WTC11 (cell line): Measurements from ENCODE around the gene RTKN. TPM values are rescaled to one million over a fixed set of nuclear protein-coding genes. Genes with fewer than 3 reads are reported as not detected.

Experiments
- ESRRA ChIP-seq: sonication (generic); formaldehyde crosslinking; IDR thresholded peaks from 2 replicates; pipeline ENCODE4 v1.8.1; 2022; ENCODE audit warnings: mild to moderate bottlenecking, missing genetic modification reagents, borderline replicate concordance
- ETV6 ChIP-seq: sonication (generic); formaldehyde crosslinking; IDR thresholded peaks from 2 replicates; pipeline ENCODE4 v1.8.1; 2022; ENCODE audit warnings: mild to moderate bottlenecking, missing genetic modification reagents
- IRF2 ChIP-seq: sonication (generic); formaldehyde crosslinking; IDR thresholded peaks from 2 replicates; pipeline ENCODE4 v1.8.0; 2022; ENCODE audit warnings: low read depth, missing genetic modification reagents, borderline replicate concordance
- TCF7 ChIP-seq: sonication (generic); formaldehyde crosslinking; IDR thresholded peaks from 2 replicates; pipeline ENCODE4 v1.8.0; 2022; ENCODE audit warnings: mild to moderate bottlenecking, low read depth, missing genetic modification reagents, moderate library complexity
- TEAD1 ChIP-seq: sonication (generic); formaldehyde crosslinking; IDR thresholded peaks from 2 replicates; pipeline ENCODE4 v1.8.0; 2022; ENCODE audit warnings: mild to moderate bottlenecking, missing genetic modification reagents
- ZNF671 ChIP-seq: fragments of 250-450 bp; sonication (Bioruptor Pico); IDR thresholded peaks from 2 replicates; pipeline ENCODE4 v1.8.0; 2021; ENCODE audit warnings: mild to moderate bottlenecking
- total RNA-seq: library from RNA; stranded (reverse); gene quantifications from 3 replicates; pipeline ENCODE4 v1.2.3, GENCODE V29; 2021
- TF ChIP-seq, protein P1 (sequence below): sonication (generic); formaldehyde crosslinking; IDR thresholded peaks from 2 replicates; pipeline ENCODE4 v1.8.1; 2023; ENCODE audit warnings: mild to moderate bottlenecking, moderate library complexity, missing genetic modification reagents
- TF ChIP-seq, protein P2 (sequence below): sonication (generic); formaldehyde crosslinking; IDR thresholded peaks from 2 replicates; pipeline ENCODE4 v1.8.0; 2022; ENCODE audit warnings: mild to moderate bottlenecking, missing genetic modification reagents
- TF ChIP-seq, protein P3 (sequence below): fragments of 250-450 bp; sonication (Bioruptor Pico); IDR thresholded peaks from 2 replicates; pipeline ENCODE4 v1.8.0; 2021; ENCODE audit warnings: mild to moderate bottlenecking
- TF ChIP-seq, protein P4 (sequence below): sonication (generic); formaldehyde crosslinking; IDR thresholded peaks from 2 replicates; pipeline ENCODE4 v1.8.1; 2023; ENCODE audit warnings: mild to moderate bottlenecking, missing genetic modification reagents, moderate library complexity
- TF ChIP-seq, protein P5 (sequence below): sonication (generic); formaldehyde crosslinking; IDR thresholded peaks from 2 replicates; pipeline ENCODE4 v1.8.1; 2023; ENCODE audit warnings: mild to moderate bottlenecking, missing genetic modification reagents, borderline replicate concordance
- TF ChIP-seq, protein P6 (sequence below): fragments of 250-450 bp; sonication (Bioruptor Pico); conservative IDR thresholded peaks from 2 replicates; pipeline ENCODE4 v1.9.0; 2021; ENCODE audit warnings: mild to moderate bottlenecking
- TF ChIP-seq, protein P7 (sequence below): sonication (generic); formaldehyde crosslinking; IDR thresholded peaks from 2 replicates; pipeline ENCODE4 v1.8.0; 2023; ENCODE audit warnings: missing genetic modification reagents
- TF ChIP-seq, protein P8 (sequence below): sonication (generic); formaldehyde crosslinking; IDR thresholded peaks from 2 replicates; pipeline ENCODE4 v1.8.0; 2022; ENCODE audit warnings: missing genetic modification reagents
- TF ChIP-seq, protein P9 (sequence below): fragments of 250-450 bp; sonication (Bioruptor Pico); IDR thresholded peaks from 2 replicates; pipeline ENCODE4 v1.9.0; 2021; ENCODE audit warnings: mild to moderate bottlenecking, borderline replicate concordance

Gene RTKN
- total RNA-seq, 1 experiment from 2014 or later: 80.1 TPM

DNA sequence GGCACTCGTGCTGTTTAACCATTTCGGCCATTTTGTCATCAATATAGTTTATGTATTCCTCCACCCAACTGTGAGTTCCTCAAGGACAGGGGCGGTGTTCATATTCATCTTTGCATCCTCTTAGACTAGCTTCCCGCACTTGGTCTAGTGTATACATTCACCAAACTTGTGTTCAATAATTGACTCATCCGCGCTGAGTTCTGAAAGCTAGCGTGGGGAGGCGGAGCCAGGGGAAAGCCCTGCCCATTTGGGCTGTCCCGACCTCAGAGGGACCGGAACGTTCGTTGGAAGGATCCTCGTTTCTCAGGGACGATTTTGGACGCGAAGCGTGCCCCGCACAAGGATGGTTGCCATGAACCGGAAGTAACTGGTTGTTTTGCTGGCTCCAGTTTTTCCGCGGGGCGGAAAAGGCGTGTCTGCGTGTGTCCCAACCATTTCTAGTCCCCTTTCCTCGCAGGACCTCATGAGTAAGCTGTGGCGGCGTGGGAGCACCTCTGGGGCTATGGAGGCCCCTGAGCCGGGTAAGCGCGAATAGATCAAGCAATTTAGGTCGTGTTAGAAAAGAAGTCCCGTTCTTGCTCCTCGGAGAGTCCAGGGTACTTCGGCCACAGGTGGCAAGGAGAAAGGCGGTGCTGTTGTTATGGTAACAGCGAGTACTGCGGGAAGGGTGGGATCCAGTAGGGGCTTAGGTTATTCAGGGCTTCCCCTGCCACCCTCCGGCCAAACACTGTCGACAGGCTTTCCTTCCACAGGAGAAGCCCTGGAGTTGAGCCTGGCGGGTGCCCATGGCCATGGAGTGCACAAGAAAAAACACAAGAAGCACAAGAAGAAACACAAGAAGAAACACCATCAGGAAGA is 13.1 kb upstream of the RTKN start, which contains the start of gene INO80B (continued):
- TF ChIP-seq, protein P1, sequence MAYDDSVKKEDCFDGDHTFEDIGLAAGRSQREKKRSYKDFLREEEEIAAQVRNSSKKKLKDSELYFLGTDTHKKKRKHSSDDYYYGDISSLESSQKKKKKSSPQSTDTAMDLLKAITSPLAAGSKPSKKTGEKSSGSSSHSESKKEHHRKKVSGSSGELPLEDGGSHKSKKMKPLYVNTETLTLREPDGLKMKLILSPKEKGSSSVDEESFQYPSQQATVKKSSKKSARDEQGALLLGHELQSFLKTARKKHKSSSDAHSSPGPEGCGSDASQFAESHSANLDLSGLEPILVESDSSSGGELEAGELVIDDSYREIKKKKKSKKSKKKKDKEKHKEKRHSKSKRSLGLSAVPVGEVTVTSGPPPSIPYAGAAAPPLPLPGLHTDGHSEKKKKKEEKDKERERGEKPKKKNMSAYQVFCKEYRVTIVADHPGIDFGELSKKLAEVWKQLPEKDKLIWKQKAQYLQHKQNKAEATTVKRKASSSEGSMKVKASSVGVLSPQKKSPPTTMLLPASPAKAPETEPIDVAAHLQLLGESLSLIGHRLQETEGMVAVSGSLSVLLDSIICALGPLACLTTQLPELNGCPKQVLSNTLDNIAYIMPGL: peak; percentile 44; the same call in 1 of the 2 replicates
- TF ChIP-seq, protein P2, sequence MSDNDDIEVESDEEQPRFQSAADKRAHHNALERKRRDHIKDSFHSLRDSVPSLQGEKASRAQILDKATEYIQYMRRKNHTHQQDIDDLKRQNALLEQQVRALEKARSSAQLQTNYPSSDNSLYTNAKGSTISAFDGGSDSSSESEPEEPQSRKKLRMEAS (CRISPR knock-in tag): peak; percentile 83; the same call in 1 of the 2 replicates
- no peak for TF ChIP-seq ESRRA (CRISPR knock-in tag)
- peak; percentile 75; the same call in 1 of the 2 replicates for TF ChIP-seq TEAD1 (CRISPR knock-in tag)
- no peak for TF ChIP-seq IRF2 (CRISPR knock-in tag)
- TF ChIP-seq, protein P3, sequence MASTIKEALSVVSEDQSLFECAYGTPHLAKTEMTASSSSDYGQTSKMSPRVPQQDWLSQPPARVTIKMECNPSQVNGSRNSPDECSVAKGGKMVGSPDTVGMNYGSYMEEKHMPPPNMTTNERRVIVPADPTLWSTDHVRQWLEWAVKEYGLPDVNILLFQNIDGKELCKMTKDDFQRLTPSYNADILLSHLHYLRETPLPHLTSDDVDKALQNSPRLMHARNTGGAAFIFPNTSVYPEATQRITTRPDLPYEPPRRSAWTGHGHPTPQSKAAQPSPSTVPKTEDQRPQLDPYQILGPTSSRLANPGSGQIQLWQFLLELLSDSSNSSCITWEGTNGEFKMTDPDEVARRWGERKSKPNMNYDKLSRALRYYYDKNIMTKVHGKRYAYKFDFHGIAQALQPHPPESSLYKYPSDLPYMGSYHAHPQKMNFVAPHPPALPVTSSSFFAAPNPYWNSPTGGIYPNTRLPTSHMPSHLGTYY: no peak
- no peak for TF ChIP-seq TCF7 (CRISPR knock-in tag)
- no peak for TF ChIP-seq ZNF671
- TF ChIP-seq, protein P4, sequence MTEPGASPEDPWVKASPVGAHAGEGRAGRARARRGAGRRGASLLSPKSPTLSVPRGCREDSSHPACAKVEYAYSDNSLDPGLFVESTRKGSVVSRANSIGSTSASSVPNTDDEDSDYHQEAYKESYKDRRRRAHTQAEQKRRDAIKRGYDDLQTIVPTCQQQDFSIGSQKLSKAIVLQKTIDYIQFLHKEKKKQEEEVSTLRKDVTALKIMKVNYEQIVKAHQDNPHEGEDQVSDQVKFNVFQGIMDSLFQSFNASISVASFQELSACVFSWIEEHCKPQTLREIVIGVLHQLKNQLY (CRISPR knock-in tag): no peak
- TF ChIP-seq, protein P5, sequence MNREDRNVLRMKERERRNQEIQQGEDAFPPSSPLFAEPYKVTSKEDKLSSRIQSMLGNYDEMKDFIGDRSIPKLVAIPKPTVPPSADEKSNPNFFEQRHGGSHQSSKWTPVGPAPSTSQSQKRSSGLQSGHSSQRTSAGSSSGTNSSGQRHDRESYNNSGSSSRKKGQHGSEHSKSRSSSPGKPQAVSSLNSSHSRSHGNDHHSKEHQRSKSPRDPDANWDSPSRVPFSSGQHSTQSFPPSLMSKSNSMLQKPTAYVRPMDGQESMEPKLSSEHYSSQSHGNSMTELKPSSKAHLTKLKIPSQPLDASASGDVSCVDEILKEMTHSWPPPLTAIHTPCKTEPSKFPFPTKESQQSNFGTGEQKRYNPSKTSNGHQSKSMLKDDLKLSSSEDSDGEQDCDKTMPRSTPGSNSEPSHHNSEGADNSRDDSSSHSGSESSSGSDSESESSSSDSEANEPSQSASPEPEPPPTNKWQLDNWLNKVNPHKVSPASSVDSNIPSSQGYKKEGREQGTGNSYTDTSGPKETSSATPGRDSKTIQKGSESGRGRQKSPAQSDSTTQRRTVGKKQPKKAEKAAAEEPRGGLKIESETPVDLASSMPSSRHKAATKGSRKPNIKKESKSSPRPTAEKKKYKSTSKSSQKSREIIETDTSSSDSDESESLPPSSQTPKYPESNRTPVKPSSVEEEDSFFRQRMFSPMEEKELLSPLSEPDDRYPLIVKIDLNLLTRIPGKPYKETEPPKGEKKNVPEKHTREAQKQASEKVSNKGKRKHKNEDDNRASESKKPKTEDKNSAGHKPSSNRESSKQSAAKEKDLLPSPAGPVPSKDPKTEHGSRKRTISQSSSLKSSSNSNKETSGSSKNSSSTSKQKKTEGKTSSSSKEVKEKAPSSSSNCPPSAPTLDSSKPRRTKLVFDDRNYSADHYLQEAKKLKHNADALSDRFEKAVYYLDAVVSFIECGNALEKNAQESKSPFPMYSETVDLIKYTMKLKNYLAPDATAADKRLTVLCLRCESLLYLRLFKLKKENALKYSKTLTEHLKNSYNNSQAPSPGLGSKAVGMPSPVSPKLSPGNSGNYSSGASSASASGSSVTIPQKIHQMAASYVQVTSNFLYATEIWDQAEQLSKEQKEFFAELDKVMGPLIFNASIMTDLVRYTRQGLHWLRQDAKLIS (CRISPR knock-in tag): no peak
- TF ChIP-seq, protein P6, sequence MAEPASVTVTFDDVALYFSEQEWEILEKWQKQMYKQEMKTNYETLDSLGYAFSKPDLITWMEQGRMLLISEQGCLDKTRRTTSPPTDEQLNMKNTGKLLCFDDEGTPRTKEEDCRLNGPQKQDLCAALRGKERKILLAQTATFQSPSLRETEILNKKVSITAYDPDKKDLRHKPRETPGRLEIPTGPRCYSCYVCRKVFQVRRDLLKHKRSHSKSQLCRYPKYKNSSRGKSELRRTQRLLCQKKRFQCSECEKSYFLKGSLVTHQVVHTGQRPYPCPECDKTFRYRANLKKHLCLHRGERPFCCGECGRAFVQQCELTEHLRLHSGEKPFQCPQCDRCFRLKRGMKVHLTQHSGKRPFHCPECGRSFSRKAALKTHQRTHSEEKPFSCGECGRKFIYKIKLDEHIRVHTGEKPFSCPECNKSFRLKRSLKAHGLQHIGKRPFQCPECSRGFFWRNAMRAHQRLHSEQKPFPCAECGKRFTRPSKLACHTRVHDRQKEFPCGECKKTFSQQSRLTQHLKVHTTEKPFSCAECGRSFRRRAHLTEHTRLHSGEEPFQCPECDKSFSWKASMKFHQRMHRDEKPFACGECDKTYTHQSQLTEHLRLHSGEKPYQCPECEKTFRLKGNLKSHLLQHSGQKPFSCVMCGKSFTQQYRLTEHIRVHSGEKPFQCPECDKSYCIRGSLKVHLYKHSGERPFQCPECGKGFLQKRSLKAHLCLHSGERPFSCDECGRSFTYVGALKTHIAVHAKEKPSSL (CRISPR knock-in tag): no peak
- TF ChIP-seq, protein P7, sequence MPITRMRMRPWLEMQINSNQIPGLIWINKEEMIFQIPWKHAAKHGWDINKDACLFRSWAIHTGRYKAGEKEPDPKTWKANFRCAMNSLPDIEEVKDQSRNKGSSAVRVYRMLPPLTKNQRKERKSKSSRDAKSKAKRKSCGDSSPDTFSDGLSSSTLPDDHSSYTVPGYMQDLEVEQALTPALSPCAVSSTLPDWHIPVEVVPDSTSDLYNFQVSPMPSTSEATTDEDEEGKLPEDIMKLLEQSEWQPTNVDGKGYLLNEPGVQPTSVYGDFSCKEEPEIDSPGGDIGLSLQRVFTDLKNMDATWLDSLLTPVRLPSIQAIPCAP (CRISPR knock-in tag): no peak
- TF ChIP-seq, protein P8, sequence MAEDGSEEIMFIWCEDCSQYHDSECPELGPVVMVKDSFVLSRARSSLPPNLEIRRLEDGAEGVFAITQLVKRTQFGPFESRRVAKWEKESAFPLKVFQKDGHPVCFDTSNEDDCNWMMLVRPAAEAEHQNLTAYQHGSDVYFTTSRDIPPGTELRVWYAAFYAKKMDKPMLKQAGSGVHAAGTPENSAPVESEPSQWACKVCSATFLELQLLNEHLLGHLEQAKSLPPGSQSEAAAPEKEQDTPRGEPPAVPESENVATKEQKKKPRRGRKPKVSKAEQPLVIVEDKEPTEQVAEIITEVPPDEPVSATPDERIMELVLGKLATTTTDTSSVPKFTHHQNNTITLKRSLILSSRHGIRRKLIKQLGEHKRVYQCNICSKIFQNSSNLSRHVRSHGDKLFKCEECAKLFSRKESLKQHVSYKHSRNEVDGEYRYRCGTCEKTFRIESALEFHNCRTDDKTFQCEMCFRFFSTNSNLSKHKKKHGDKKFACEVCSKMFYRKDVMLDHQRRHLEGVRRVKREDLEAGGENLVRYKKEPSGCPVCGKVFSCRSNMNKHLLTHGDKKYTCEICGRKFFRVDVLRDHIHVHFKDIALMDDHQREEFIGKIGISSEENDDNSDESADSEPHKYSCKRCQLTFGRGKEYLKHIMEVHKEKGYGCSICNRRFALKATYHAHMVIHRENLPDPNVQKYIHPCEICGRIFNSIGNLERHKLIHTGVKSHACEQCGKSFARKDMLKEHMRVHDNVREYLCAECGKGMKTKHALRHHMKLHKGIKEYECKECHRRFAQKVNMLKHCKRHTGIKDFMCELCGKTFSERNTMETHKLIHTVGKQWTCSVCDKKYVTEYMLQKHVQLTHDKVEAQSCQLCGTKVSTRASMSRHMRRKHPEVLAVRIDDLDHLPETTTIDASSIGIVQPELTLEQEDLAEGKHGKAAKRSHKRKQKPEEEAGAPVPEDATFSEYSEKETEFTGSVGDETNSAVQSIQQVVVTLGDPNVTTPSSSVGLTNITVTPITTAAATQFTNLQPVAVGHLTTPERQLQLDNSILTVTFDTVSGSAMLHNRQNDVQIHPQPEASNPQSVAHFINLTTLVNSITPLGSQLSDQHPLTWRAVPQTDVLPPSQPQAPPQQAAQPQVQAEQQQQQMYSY (CRISPR knock-in tag): no peak
- TF ChIP-seq, protein P9, sequence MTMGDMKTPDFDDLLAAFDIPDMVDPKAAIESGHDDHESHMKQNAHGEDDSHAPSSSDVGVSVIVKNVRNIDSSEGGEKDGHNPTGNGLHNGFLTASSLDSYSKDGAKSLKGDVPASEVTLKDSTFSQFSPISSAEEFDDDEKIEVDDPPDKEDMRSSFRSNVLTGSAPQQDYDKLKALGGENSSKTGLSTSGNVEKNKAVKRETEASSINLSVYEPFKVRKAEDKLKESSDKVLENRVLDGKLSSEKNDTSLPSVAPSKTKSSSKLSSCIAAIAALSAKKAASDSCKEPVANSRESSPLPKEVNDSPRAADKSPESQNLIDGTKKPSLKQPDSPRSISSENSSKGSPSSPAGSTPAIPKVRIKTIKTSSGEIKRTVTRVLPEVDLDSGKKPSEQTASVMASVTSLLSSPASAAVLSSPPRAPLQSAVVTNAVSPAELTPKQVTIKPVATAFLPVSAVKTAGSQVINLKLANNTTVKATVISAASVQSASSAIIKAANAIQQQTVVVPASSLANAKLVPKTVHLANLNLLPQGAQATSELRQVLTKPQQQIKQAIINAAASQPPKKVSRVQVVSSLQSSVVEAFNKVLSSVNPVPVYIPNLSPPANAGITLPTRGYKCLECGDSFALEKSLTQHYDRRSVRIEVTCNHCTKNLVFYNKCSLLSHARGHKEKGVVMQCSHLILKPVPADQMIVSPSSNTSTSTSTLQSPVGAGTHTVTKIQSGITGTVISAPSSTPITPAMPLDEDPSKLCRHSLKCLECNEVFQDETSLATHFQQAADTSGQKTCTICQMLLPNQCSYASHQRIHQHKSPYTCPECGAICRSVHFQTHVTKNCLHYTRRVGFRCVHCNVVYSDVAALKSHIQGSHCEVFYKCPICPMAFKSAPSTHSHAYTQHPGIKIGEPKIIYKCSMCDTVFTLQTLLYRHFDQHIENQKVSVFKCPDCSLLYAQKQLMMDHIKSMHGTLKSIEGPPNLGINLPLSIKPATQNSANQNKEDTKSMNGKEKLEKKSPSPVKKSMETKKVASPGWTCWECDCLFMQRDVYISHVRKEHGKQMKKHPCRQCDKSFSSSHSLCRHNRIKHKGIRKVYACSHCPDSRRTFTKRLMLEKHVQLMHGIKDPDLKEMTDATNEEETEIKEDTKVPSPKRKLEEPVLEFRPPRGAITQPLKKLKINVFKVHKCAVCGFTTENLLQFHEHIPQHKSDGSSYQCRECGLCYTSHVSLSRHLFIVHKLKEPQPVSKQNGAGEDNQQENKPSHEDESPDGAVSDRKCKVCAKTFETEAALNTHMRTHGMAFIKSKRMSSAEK (CRISPR knock-in tag): no peak
- peak; percentile 84 for TF ChIP-seq ETV6 (CRISPR knock-in tag)
